Fibroblast of mammary gland (primary cell): ENCODE data around the gene OTOGL.

Experiments
- DNase-seq: peaks from one replicate; pipeline ENCODE4 v3.0.0-alpha.2; 2010; ENCODE audit warnings: low read depth
- H3K4me3 ChIP-seq: 2 replicates; pipeline ENCODE4 v1.5.1; 2011; ENCODE audit warnings: low read depth, mild to moderate bottlenecking, low read length, moderate library complexity; ENCODE audit not compliant: control insufficient read depth
- TF ChIP-seq, protein P1 (sequence below): conservative IDR thresholded peaks from 2 replicates; pipeline ENCODE4 v1.5.1; 2011; ENCODE audit warnings: low read depth, low read length, inconsistent platforms; ENCODE audit not compliant: control insufficient read depth, insufficient read depth

OTOGL gene

DNA sequence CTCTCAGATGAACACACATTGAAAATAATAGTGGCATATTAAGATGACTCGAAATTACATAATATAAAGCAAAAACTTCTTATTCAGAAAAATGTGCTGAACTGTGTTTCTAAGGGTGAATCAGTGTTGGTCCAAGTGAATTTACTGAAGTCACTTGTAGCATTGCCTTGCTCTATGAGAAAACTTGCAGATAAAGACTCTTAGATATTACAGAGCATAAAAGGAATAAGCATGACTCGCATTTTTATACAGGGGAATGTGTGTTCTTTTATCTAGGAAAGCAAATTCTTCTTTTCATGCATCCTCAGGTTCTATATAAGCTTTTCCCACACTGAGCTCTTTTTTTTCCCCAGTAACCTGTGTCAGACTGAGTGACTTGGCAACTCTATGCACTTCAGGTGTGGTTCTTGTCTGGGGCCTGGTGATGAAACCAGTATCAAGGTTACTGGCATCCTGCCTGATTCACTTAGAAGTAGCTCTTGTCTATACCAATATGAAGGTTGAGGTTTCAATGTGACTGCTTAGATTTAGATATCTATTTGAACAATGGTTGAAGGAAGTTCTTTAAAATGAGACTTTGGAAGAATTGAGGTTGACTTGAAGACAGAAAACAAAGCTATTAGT lies 76.1 kb downstream of the OTOGL start:
- TF ChIP-seq, protein P1, sequence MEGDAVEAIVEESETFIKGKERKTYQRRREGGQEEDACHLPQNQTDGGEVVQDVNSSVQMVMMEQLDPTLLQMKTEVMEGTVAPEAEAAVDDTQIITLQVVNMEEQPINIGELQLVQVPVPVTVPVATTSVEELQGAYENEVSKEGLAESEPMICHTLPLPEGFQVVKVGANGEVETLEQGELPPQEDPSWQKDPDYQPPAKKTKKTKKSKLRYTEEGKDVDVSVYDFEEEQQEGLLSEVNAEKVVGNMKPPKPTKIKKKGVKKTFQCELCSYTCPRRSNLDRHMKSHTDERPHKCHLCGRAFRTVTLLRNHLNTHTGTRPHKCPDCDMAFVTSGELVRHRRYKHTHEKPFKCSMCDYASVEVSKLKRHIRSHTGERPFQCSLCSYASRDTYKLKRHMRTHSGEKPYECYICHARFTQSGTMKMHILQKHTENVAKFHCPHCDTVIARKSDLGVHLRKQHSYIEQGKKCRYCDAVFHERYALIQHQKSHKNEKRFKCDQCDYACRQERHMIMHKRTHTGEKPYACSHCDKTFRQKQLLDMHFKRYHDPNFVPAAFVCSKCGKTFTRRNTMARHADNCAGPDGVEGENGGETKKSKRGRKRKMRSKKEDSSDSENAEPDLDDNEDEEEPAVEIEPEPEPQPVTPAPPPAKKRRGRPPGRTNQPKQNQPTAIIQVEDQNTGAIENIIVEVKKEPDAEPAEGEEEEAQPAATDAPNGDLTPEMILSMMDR, result no peak
- H3K4me3 ChIP-seq, result no peak overlapping the region
- no peak for DNase-seq

DNA sequence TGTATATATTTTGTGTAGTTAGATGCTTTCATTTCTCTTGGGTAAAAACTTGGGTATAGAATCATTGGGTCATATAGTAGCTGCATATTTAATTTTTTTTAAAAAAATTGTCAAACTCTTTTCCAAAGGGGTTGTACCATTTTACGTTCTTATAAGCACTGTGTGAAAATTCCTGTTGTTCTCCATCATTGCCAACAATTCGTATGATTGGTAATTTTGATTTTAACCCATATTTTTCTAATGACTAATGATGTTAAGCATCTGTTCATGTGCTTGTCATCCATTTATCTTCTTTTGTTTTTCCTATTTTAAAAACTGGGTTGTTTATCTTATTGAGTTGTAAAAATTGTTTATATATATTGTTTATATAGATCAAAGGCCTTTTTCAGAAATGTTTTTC lies 77.4 kb downstream of the OTOGL start:
- DNase-seq, result no peak
- TF ChIP-seq, protein P1, result no peak
- no peak overlapping the region for H3K4me3 ChIP-seq

DNA sequence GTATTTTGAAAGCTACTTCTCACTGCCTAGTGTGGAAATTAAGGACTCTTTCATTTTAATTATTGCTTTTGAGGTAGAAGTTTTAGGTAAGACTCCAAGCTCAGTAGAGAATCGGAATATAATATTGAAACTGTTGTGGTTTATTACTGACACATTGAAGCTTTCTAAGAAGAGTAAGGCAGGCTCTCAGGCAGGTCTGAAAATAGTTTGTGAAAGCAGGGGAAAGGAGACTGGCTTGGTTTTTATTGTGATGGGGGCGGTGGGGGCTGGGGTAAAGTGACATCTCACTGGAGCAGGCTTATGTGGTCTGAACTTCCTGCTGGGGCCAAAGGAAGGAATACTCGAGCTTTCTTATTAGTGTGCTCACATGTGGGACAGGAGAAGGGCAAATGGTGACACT lies 79.5 kb downstream of the OTOGL start:
- TF ChIP-seq, protein P1, result no peak
- H3K4me3 ChIP-seq, result no peak overlapping the region
- DNase-seq, result no peak

DNA sequence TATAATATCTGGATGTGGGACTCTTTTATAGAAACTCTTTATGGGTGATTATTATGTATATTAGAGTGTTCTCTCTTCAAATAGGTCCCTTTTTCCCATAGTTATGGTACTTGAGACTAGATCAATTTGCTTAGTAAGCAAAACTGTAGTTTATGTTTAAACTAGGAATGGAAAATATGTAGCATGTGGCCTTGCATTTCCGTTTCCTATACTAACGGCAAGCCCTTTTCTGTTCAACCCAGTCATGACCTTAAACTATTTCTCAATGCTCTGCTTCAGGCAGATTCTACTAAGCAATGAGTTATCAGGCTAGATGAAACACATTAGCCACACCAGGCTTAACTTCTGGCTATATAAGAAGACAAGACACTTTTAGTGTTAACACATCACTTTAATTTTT lies 84.6 kb downstream of the OTOGL start:
- no peak for DNase-seq

DNA sequence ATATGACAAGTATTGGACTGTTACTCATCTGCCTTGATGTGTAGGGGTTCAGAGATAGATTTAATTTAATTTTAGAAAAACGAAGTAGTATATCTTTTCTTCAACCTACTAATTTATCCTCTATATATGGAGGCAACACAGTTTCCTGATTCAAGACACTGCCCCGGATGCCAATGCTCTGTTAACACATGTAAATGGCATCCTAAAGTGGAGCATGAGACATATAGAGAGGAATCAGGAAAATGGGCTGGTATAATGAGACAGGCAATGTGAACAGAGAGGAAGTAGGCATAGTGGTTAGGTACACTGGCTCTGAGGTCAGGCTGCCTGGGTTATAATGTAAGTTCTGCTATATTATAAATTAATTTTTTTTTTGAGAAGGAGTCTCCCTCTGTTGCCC lies 85.6 kb downstream of the OTOGL start:
- TF ChIP-seq, protein P1, result no peak
- H3K4me3 ChIP-seq, result no peak overlapping the region
- no peak for DNase-seq

More for the DNA sequence above, 84.6 kb downstream of the OTOGL start:
- H3K4me3 ChIP-seq, result no peak overlapping the region
- TF ChIP-seq, protein P1, result no peak

DNA sequence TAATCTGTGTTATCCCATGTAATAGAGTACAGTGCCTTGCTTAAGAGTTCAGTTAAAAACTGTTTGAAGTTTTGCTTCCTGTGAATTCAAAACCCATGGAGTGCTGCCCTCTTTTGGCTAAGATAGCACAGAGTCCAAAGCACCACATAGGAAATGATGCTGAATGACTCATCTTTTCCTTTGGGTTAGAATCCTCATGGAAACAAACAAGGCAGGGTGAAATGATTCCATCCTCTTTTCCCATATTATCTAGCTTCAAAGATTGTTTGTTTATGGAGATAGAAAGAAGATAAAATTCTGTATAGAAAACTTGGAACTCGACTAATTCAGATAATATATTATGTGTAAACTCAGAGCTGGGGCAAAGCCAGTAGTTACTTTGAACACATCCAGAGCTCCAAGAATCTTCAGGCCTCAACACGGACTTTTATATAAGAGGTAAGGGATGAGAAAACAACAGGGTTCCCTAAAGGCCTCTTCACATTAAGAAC lies 87.4 kb downstream of the OTOGL start:
- TF ChIP-seq, protein P1, result peak; percentile 90
- DNase-seq, result peak; percentile 96

More for the DNA sequence above, 87.4 kb downstream of the OTOGL start:
- no peak overlapping the region for H3K4me3 ChIP-seq
